Spleen (tissue), 11 donors: ENCODE results near the gene DFFA. TPM values are rescaled to one million over a fixed set of nuclear protein-coding genes. Genes with fewer than 3 reads are reported as not detected.
A peak's percentile ranks its signal among the peaks of the same experiment; 100 is the strongest.

Source experiments
- DNase-seq: peaks from one replicate; pipeline ENCODE4 v3.0.0-alpha.2; 2020
- H3K27ac ChIP-seq, 8 donors: fragments of 200-600 bp; sonication (generic) in 7 of 8; 1 replicate in 4 of 8; 2 replicates in 4 of 8; pipeline versions ENCODE4 v1.5.0 to v1.8.0; 2016 to 2021; ENCODE audit warnings: inconsistent platforms in 4 of 8, mild to moderate bottlenecking in 4 of 8, moderate library complexity in 1 of 8
- H3K27me3 ChIP-seq, 7 donors: fragments of 200-600 bp; sonication (generic) in 6 of 7; replicated peaks in 1 of 7; 1 replicate in 4 of 7; 2 replicates in 3 of 7; pipeline versions ENCODE4 v1.5.0 to v1.8.0; 2016 to 2021; ENCODE audit warnings: inconsistent platforms in 3 of 7, mild to moderate bottlenecking in 1 of 7
- H3K36me3 ChIP-seq, 6 donors: fragments of 200-600 bp; sonication (generic) in 5 of 6; 1 replicate in 4 of 6; 2 replicates in 2 of 6; pipeline versions ENCODE4 v1.5.0 to v1.8.0; 2016 to 2021; ENCODE audit warnings: inconsistent platforms in 2 of 6
- H3K4me1 ChIP-seq, 6 donors: fragments of 200-600 bp; sonication (generic) in 5 of 6; 1 replicate in 3 of 6; 2 replicates in 3 of 6; pipeline versions ENCODE4 v1.5.0 to v1.8.0; 2016 to 2021; ENCODE audit warnings: inconsistent platforms in 3 of 6
- H3K4me3 ChIP-seq, 8 donors: fragments of 200-600 bp; sonication (generic) in 7 of 8; 1 replicate in 4 of 8; 2 replicates in 4 of 8; pipeline versions ENCODE4 v1.5.0 to v1.8.0; 2016 to 2021; ENCODE audit warnings: inconsistent platforms in 4 of 8, mild to moderate bottlenecking in 4 of 8, moderate library complexity in 2 of 8
- H3K9me3 ChIP-seq, 8 donors: fragments of 200-600 bp; sonication (generic) in 7 of 8; 1 replicate in 4 of 8; 2 replicates in 4 of 8; pipeline versions ENCODE4 v1.5.0 to v1.8.0; 2016 to 2021; ENCODE audit warnings: inconsistent platforms in 4 of 8
- CTCF ChIP-seq, 11 experiments: fragments of 200-600 bp in 7 of 11; fragments of 450-650 bp in 4 of 11; sonication (generic) in 4 of 11; IDR thresholded peaks in 8 of 11; conservative IDR thresholded peaks in 3 of 11; 1 replicate in 7 of 11; 2 replicates in 4 of 11; pipeline versions ENCODE4 v1.4.0 to v1.8.0; 2016 to 2021; ENCODE audit warnings: antibody characterized with exemption in 11 of 11, inconsistent platforms in 4 of 11, mild to moderate bottlenecking in 1 of 11
- POLR2A ChIP-seq, 3 donors: fragments of 450-650 bp; IDR thresholded peaks; one replicate each; pipeline ENCODE4 v1.5.1; 2017; ENCODE audit warnings: antibody characterized with exemption in 3 of 3, mild to moderate bottlenecking in 1 of 3
- POLR2AphosphoS5 ChIP-seq, 3 donors: sonication (generic); formaldehyde crosslinking; IDR thresholded peaks; one replicate each; pipeline ENCODE4 v1.5.1; 2017; ENCODE audit warnings: antibody characterized with exemption in 3 of 3
- WGBS, 5 donors: extraction: QIAGEN DNeasy Blood & Tissue Kit in 3 of 5; methylation state at CpG; one replicate each; pipeline versions ENCODE4 v1.1.5 to v1.1.7; 2013 to 2018; 5-methylcytosine and 5-hydroxymethylcytosine counted together
- intact Hi-C: fragments of 100-400 bp; cut with DNase I; formaldehyde crosslinking; loops from one replicate; pipeline ENCODE4 v1.15.0; 2023; ENCODE audit warnings: low total_unique reads
- polyA plus RNA-seq, 3 donors: library from polyadenylated mRNA; stranded (reverse); fragments of 200-250 nt; gene quantifications; one replicate each; pipeline ENCODE4 v1.2.1, GENCODE V29; 2013
- total RNA-seq, 7 donors: library from RNA; depleted of rRNA in 3 of 7; stranded (reverse); fragments of >200 nt in 3 of 7; fragmentation: NEBNext Ultra II Directional in 4 of 7; extraction: Animal tissue kit (Norgen Biotek cat#: 25700) in 4 of 7; gene quantifications; one replicate each; pipeline versions ENCODE4 v1.1.0 to v1.2.1, GENCODE V29; 2016 to 2021
- donor health status: healthy with polysubstance abuse.
- donor health status: DM: no; HTN: no; CAD: no; lungs with moderate emphysema.
- donor health status: DM: no; HTN: no; CAD: no.
- donor health status: Bipolar disorder and iron deficiency.
- donor health status: healthy.
- donor health status: DM: no; HTN: no; CAD: no.
- donor health status: DM: yes; HTN: yes; CAD: no.

The DFFA gene
- total and polyA plus RNA-seq, 10 donors: 7.2 to 30.1 (median 21.4) TPM

GRCh38 chr1:10514490-10515235 is 42.3 kb upstream of the DFFA start:
- Histone ChIP-seq H3K27me3 (no peaks in the 10 kb centered on the region), H3K36me3 (peaks cover 0 to 11% (median 0%) of the 10 kb centered on the region in 6 donors), H3K9me3 (no peaks in the 10 kb centered on the region), H3K4me3 (no peak overlapping the region), H3K4me1 (peaks cover 16 to 83% (median 62%) of the 10 kb centered on the region in 6 donors), H3K27ac (peak overlapping the region in 1 of 8 donors; percentile 45)
- 78 to 83% (median 80%) methylated on average over 8 of the region's 8 CpGs for WGBS, 5 donors
- TF ChIP-seq CTCF (IDR thresholded peaks at IDR 0.05 in 8 of 11, conservative IDR thresholded peaks at IDR 0.05 in 3 of 11) (no peak), POLR2A (IDR thresholded peaks at IDR 0.05) (no peak), POLR2AphosphoS5 (IDR thresholded peaks at IDR 0.05) (no peak)
- DNase-seq: no peak
- intact Hi-C loops: no loop called here

- peaks cover 20 to 96% (median 61%) of the 10 kb centered on the region in 6 donors for H3K4me1 ChIP-seq
- TF ChIP-seq POLR2A (IDR thresholded peaks at IDR 0.05): no peak
- no peak for TF ChIP-seq CTCF (IDR thresholded peaks at IDR 0.05 in 8 of 11, conservative IDR thresholded peaks at IDR 0.05 in 3 of 11)
- no peak for TF ChIP-seq POLR2AphosphoS5 (IDR thresholded peaks at IDR 0.05)
- H3K4me3 ChIP-seq: no peak overlapping the region
- intact Hi-C loops: no loop called here
- H3K9me3 ChIP-seq: no peaks in the 10 kb centered on the region
- DNase-seq: no peak
- peaks cover 0 to 9% (median 0%) of the 10 kb centered on the region in 6 donors for H3K36me3 ChIP-seq
- peak overlapping the region in 6 of 8 donors; percentile 3 to 87 (median 59) for H3K27ac ChIP-seq
- WGBS, 5 donors: 64 to 98% (median 88%) methylated on average over 4 to 5 of the region's 5 CpGs
- no peaks in the 10 kb centered on the region for H3K27me3 ChIP-seq
Observed at GRCh38 chr1:10513199-10513598, 40.9 kb upstream of the DFFA start.

- intact Hi-C loops: no loop called here
- WGBS, 5 donors: 40 to 59% (median 51%) methylated on average over 3 of the region's 3 CpGs
- no peaks in the 10 kb centered on the region for H3K9me3 ChIP-seq
Observed at GRCh38 chr1:10511494-10511885, 39.2 kb upstream of the DFFA start.

More at GRCh38 chr1:10511494-10511885, 39.2 kb upstream of the DFFA start:
- Histone ChIP-seq H3K27ac (peak overlapping the region; percentile 2 to 87 (median 71)), H3K27me3 (no peaks in the 10 kb centered on the region), H3K4me1 (peaks cover 20 to 94% (median 59%) of the 10 kb centered on the region in 6 donors), H3K4me3 (no peak overlapping the region), H3K36me3 (peaks cover 0 to 9% (median 0%) of the 10 kb centered on the region in 6 donors)
- TF ChIP-seq CTCF (IDR thresholded peaks at IDR 0.05 in 8 of 11, conservative IDR thresholded peaks at IDR 0.05 in 3 of 11): no peak
- no peak for TF ChIP-seq POLR2A (IDR thresholded peaks at IDR 0.05)
- TF ChIP-seq POLR2AphosphoS5 (IDR thresholded peaks at IDR 0.05): no peak
- DNase-seq: no peak
